Measurements from ENCODE around the gene CD2BP2. TPM values are rescaled to one million over a fixed set of nuclear protein-coding genes. Genes with fewer than 3 reads are reported as not detected.

Gene CD2BP2
- total RNA-seq: 10 to 100 TPM; 33.6 to 43.2 (median 38.5) TPM

DNA sequence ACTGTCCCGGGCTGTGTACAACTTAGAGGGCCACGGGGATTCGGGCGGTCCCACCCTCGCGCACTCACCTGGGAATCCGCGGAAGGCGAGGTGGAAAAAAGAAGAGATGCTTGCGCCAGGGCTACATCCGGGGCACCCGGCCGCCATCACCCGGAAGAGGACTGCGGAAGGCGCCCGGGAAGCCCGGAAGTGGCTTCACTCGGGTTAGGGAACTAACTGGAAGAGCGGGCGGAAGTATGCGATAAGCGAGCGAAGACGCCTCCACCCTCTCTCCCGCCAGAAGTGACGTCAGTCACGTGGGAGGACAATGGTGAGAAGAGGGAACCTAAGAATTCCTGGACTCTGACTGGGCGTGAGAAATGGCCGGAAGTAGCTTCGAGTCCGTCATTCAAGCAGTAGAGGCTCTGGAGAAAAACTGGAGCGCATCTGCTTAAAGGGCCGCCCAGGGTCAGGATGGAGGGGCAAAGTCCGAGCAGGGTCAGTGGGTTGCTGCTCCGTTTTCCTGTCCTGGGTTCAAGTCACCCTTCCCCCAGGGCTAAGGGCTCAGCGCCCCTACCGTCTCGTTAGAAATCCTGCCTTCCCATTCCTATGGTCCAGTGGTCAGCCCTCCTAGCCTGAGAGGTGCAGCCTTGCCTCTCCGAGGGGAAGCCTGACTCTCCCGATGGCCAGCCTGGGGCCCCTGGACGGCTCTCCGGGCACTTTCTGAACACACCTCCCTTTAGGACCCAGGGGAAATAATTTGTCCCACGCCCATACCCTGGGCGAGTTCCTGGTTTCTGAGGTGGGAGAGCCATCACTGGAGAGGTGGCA, at the start of gene CD2BP2:
Gene CD2BP2 (minus strand): TSS at position 165 of the 810 bp plus-strand sequence. CDS start 627 bp downstream, outside the sequence.
- intact Hi-C loops (cut with DNase I; ENCODE audit: low total_unique reads): no loop called here
- H3K4me3 ChIP-seq (ENCODE audit: low read depth, poor library complexity, severe bottlenecking): peak within 1 kb of the TSS; percentile 71
- TF ChIP-seq POLR2A (IDR thresholded peaks at IDR 0.05): no peak
- no peak for TF ChIP-seq CTCF (IDR thresholded peaks at IDR 0.05)
- 0 to 1% methylated on average over 33 to 45 of the region's 45 CpGs for WGBS, 2 donors
- DNase-seq (ENCODE audit: low spot score in 2 of 2): peak; percentile 97 to 99

DNA sequence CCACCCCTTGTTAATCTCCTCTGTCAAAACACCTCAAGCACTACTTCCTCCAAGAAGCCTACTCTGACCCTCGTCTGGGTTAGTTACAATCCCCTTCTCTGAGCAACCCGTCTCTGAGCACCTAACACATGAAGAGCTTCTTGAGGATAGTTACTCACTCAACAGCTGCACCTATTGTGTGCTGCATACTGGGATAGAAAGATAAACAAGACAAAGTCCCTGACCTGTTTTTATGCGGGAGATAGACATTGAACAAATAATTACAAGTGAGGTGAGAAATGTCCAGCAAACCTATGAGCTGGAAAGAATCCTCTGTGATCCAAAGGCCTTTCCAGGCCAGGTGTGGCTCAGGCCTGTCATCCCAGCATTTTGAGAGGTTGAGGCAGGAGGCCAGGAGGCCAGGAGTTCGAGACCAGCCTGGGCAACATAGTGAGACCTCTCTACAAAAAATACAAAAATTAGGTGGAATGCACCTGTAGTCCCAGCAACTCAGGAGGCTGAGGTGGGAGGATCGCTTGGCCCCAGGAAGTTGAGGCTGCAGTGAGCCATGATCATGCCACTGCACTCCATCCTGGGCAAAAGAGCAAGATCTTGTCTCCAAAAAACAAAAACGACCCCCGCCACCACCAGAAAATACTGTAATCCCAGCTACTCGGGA, 46.8 kb upstream of the CD2BP2 start:
- no peak for TF ChIP-seq CTCF (IDR thresholded peaks at IDR 0.05)
- TF ChIP-seq POLR2A (IDR thresholded peaks at IDR 0.05): no peak
- WGBS, 2 donors: 86 to 87% methylated on average over 8 of the region's 8 CpGs
- intact Hi-C loops (cut with DNase I; ENCODE audit: low total_unique reads): no loop called here

DNA sequence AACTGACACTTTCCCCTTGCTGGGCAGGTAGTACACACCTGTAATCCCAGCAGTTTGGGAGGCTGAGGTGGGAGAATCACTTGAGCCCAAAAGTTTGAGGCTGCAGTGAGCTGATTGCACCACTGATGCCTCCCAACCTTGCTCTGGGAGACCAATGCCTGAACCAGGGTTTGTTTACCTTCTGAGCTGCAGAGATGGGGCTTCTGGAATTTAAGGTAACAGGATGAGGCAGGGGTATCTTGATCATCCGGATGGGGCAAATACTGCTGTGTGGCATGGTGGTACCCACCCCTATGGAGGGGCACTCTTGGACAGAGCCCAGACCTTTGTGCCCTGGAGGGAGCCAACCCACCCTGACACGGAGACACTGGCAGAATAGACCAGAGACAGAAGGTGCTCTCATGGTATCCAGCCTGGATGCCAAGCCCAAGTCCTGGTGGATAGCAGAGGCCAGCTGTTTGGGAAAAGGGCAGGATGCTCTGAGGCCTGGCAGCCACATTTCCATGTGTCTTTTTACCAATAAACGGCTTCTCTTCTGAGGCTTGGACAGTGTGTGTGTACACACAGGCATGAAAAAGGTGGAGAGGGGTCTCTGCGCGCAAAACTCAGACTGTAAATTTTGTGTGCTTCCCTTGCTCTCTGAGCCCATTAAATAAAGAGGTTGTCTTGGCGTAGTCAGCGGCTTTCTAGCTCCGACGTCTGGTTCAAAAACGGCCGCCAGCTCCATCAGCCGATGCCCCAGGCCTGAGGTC, 44.5 kb upstream of the CD2BP2 start:
- no peak overlapping the region for H3K4me3 ChIP-seq (ENCODE audit: low read depth, poor library complexity, severe bottlenecking)
- no peak for DNase-seq (ENCODE audit: low spot score in 2 of 2)
- intact Hi-C loops (cut with DNase I; ENCODE audit: low total_unique reads): no loop called here
- TF ChIP-seq CTCF (IDR thresholded peaks at IDR 0.05) (no peak), POLR2A (IDR thresholded peaks at IDR 0.05) (no peak)
- WGBS, 2 donors: 14 to 15% methylated on average over 12 of the region's 12 CpGs

More for the DNA sequence above, 46.8 kb upstream of the CD2BP2 start:
- DNase-seq (ENCODE audit: low spot score in 2 of 2): no peak
- H3K4me3 ChIP-seq (ENCODE audit: low read depth, poor library complexity, severe bottlenecking): no peak overlapping the region

DNA sequence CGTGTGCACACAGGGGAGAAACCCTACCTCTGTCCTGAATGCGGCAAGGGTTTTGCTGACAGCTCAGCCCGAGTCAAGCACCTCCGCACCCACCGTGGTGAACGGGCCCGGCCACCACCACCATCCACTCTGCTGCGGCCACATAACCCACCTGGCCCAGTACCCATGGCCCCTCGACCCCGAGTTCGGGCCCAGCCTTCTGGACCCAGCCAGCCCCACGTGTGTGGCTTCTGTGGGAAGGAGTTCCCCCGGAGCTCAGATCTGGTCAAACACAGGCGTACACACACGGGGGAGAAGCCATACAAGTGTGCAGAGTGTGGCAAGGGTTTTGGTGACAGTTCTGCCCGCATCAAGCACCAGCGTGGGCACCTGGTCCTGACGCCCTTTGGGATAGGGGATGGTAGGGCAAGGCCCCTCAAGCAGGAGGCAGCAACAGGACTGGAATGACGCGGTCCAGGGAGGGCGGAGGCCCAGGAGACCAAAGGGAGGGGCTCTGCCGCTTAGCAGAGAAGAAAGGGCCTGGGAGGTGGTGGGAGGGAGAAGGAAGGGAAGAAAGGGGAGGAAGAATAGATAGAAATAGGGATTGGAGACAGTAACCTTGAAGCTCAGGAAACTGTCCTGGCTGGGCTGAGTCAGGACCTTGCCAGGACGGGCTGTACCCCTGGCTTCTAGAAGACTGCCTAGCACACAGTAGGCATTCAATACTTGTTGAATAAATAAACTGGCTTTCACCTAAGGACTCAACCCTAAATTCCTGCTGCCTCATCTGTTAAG, 43.7 kb upstream of the CD2BP2 start:
- TF ChIP-seq CTCF (IDR thresholded peaks at IDR 0.05) (no peak), POLR2A (IDR thresholded peaks at IDR 0.05) (no peak)
- WGBS, 2 donors: 78 to 81% methylated on average over 22 to 23 of the region's 23 CpGs
- no peak overlapping the region for H3K4me3 ChIP-seq (ENCODE audit: low read depth, poor library complexity, severe bottlenecking)
- DNase-seq (ENCODE audit: low spot score in 2 of 2): no peak
- intact Hi-C loops (cut with DNase I; ENCODE audit: low total_unique reads): no loop called here

All from lower leg skin (tissue), 4 donors.